DND-41 (cell line): ENCODE data around the gene CEP104.

Source experiments
- ATAC-seq: fragments of 200-7000 bp; cut with Tn5 transposase; 3 replicates; pipeline ENCODE4 v1.9.1; 2021; ENCODE audit warnings: low read depth; ENCODE audit not compliant: insufficient read depth
- DNase-seq: peaks from one replicate; pipeline ENCODE4 v3.0.0-alpha.2; 2020
- H2AFZ ChIP-seq: 2 replicates; pipeline ENCODE4 v1.6.0; 2012; ENCODE audit warnings: low read depth, low read length
- H3K27ac ChIP-seq: 2 replicates; pipeline ENCODE4 v1.5.1; 2012; ENCODE audit warnings: low read length, inconsistent platforms
- H3K27me3 ChIP-seq: fragments of 200-600 bp; sonication (generic); 2 replicates; pipeline ENCODE4 v1.6.0; 2012; ENCODE audit warnings: low read length, mild to moderate bottlenecking, inconsistent platforms; ENCODE audit not compliant: insufficient read depth, poor library complexity
- H3K36me3 ChIP-seq: 2 replicates; pipeline ENCODE4 v1.5.1; 2012; ENCODE audit warnings: low read length, inconsistent platforms; ENCODE audit not compliant: insufficient read depth
- H3K4me1 ChIP-seq: 2 replicates; pipeline ENCODE4 v1.5.1; 2012; ENCODE audit warnings: mild to moderate bottlenecking, low read length; ENCODE audit not compliant: insufficient read depth
- H3K4me2 ChIP-seq: 2 replicates; pipeline ENCODE4 v1.6.0; 2012; ENCODE audit warnings: mild to moderate bottlenecking, moderate library complexity, low read length, inconsistent platforms; ENCODE audit not compliant: insufficient read depth
- H3K4me3 ChIP-seq, 2 experiments: fragments of 200-600 bp in 1 of 2; shearing (Covaris generic) in 1 of 2; 2 replicates each; pipeline ENCODE4 v1.5.1; 2012 to 2016; ENCODE audit warnings: inconsistent platforms in 2 of 2, low read length in 2 of 2, mild to moderate bottlenecking in 2 of 2, low read depth in 1 of 2, moderate library complexity in 1 of 2
- H3K79me2 ChIP-seq: 2 replicates; pipeline ENCODE4 v1.6.0; 2012; ENCODE audit warnings: low read length, inconsistent platforms; ENCODE audit not compliant: insufficient read depth
- H3K9ac ChIP-seq: 2 replicates; pipeline ENCODE4 v1.6.0; 2012; ENCODE audit warnings: low read depth, mild to moderate bottlenecking, inconsistent platforms, low read length, moderate library complexity
- H3K9me3 ChIP-seq: 2 replicates; pipeline ENCODE4 v1.5.1; 2012; ENCODE audit warnings: low read length, moderate library complexity, mild to moderate bottlenecking, inconsistent platforms; ENCODE audit not compliant: insufficient read depth, severe bottlenecking
- H4K20me1 ChIP-seq: 2 replicates; pipeline ENCODE4 v1.6.0; 2012; ENCODE audit warnings: low read length; ENCODE audit not compliant: insufficient read depth
- EZH2 ChIP-seq: IDR thresholded peaks from 3 replicates; pipeline ENCODE4 v1.6.1; 2012; ENCODE audit warnings: borderline replicate concordance, low read depth, mild to moderate bottlenecking, moderate library complexity, low read length, inconsistent platforms; ENCODE audit not compliant: severe bottlenecking
- TF ChIP-seq, protein P1 (sequence below): IDR thresholded peaks from 2 replicates; pipeline ENCODE4 v1.5.1; 2012; ENCODE audit warnings: borderline replicate concordance, low read length, moderate library complexity, mild to moderate bottlenecking; ENCODE audit not compliant: poor library complexity, severe bottlenecking; ENCODE audit errors: extremely low read depth

The CEP104 gene

DNA sequence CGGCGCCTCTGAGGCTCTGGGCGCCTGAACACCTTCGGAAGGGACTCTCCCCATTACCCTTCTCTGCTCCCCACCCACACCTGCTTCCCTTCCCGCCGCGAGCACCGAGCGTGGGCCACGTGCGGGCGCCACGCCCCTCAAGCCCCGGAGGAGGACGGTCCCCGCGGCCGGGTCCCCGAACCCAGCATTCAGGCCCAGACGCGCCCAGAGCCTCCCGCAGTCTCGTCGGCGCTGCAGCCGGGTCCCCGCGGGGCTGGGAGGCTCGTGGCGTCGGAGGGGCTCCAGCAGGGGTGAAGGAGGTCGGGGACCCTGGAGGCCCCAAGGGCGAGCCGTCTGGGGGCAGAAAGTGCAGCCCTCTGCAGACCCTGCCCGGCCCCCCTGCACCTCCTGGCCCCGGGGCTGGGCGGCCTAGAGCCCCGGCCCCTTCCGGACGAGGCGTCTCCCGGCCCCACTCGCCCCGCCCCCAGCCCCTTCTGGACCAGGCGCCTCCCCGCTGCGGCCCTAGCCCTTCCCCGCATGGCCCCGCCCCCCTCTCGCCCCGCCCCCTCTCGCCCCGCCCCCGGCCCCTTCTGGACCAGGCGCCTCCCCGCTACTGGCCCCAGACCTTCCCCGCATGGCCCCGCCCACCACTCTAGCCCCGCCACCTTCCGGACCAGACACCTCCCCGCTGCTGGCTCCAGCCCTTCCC, 84.8 kb downstream of the CEP104 start:
- peaks cover 11% of the 10 kb centered on the region; the same call in 1 of the 2 replicates for H4K20me1 ChIP-seq
- H3K4me1 ChIP-seq, result no peaks in the 10 kb centered on the region
- no peaks in the 10 kb centered on the region for H3K79me2 ChIP-seq
- no peak overlapping the region for H2AFZ ChIP-seq
- no peak overlapping the region for H3K27ac ChIP-seq
- ATAC-seq (no peak), DNase-seq (no peak)
- TF ChIP-seq EZH2, result no peak
- TF ChIP-seq, protein P1, sequence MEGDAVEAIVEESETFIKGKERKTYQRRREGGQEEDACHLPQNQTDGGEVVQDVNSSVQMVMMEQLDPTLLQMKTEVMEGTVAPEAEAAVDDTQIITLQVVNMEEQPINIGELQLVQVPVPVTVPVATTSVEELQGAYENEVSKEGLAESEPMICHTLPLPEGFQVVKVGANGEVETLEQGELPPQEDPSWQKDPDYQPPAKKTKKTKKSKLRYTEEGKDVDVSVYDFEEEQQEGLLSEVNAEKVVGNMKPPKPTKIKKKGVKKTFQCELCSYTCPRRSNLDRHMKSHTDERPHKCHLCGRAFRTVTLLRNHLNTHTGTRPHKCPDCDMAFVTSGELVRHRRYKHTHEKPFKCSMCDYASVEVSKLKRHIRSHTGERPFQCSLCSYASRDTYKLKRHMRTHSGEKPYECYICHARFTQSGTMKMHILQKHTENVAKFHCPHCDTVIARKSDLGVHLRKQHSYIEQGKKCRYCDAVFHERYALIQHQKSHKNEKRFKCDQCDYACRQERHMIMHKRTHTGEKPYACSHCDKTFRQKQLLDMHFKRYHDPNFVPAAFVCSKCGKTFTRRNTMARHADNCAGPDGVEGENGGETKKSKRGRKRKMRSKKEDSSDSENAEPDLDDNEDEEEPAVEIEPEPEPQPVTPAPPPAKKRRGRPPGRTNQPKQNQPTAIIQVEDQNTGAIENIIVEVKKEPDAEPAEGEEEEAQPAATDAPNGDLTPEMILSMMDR, result no peak
- H3K9ac ChIP-seq, result no peak overlapping the region
- no peaks in the 10 kb centered on the region for H3K9me3 ChIP-seq
- no peak overlapping the region for H3K4me3 ChIP-seq
- H3K27me3 ChIP-seq, result no peaks in the 10 kb centered on the region
- H3K36me3 ChIP-seq, result no peaks in the 10 kb centered on the region
- no peak overlapping the region for H3K4me2 ChIP-seq

DNA sequence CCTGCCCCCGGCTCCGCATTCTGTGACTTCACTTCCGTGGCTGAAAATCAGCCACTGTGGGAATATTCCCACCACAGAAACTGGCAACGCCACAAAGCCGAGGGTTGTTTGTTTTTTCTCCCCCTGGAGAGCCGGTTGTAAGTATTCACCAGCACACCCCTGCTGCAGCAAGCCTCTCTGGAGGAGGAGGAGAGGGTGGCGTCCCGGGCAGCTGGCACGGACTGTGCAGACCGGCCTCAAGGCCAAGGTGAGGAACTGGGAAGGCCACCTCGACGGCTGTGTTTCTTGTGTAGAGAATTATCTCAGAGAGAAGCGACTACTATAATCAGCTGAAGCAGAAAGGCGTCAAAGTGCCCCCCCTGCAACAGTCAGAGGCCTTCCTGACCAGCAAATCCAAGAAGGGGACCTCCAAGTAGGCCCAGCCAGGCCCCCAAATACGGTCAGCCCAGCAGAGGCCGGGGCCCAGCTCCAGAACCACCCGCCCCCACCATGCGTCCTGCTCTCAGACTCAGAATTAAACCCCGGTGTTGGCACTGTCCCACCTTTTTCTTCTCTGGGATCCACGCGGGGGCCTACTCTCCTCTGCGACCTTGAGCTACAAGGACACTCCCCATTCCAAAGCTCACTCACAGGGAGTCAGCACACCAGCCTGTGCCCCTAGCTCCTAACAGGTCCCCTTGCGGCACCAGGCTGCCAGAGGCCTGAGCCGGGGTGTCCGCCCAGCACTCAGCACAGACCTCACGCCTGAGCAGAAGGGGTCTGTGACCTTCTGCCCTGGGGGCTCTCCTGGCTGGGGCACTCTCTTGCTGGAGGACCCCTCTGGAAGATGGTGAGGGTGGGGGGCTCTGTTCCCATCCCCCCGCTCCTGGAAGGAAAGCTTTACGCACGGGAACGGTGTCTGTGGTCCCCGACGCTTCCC, 85.6 kb downstream of the CEP104 start:
- Histone ChIP-seq H3K27ac (no peak overlapping the region), H3K4me3 (no peak overlapping the region), H3K27me3 (no peaks in the 10 kb centered on the region), H3K79me2 (no peaks in the 10 kb centered on the region), H3K9ac (no peak overlapping the region), H3K36me3 (no peaks in the 10 kb centered on the region), H4K20me1 (peaks cover 6% of the 10 kb centered on the region; the same call in 1 of the 2 replicates), H3K9me3 (no peaks in the 10 kb centered on the region), H3K4me1 (no peaks in the 10 kb centered on the region), H3K4me2 (no peak overlapping the region), H2AFZ (no peak overlapping the region)
- TF ChIP-seq, protein P1, result no peak
- no peak for TF ChIP-seq EZH2
- no peak for DNase-seq
- ATAC-seq, result no peak

- H3K79me2 ChIP-seq, result no peaks in the 10 kb centered on the region
- ATAC-seq (no peak), DNase-seq (no peak)
- no peak overlapping the region for H3K4me2 ChIP-seq
- H3K36me3 ChIP-seq, result no peaks in the 10 kb centered on the region
- no peak overlapping the region for H3K27ac ChIP-seq
- H3K9me3 ChIP-seq, result no peaks in the 10 kb centered on the region
- no peak overlapping the region for H3K9ac ChIP-seq
- no peaks in the 10 kb centered on the region for H4K20me1 ChIP-seq
- no peaks in the 10 kb centered on the region for H3K4me1 ChIP-seq
- no peaks in the 10 kb centered on the region for H3K27me3 ChIP-seq
- no peak overlapping the region for H3K4me3 ChIP-seq
- H2AFZ ChIP-seq, result no peak overlapping the region
- TF ChIP-seq EZH2, result no peak
- TF ChIP-seq, protein P1, result no peak
These were observed 86.8 kb downstream of the CEP104 start for GRCh38 chr1:3770047-3770765.
